HG03432 (cell line): ENCODE measurements around the gene C19orf73.
A peak's percentile ranks its signal among the peaks of the same experiment; 100 is the strongest.
"Not testable (repeated sequence)": the region's sequence is repeated elsewhere in the genome, so short reads cannot be mapped to it uniquely, and the experiment has no call there.

ENCODE experiments used
- ATAC-seq: cut with Tn5 transposase; IDR thresholded peaks from one replicate; pipeline ENCODE4 v1.9.1; 2021; ENCODE audit warnings: mild to moderate bottlenecking, moderate library complexity; ENCODE audit not compliant: unreplicated experiment

The C19orf73 gene

GRCh38 chr19:49103331-49104085 lies 15.4 kb downstream of the C19orf73 start:
- no peak for ATAC-seq

- ATAC-seq, result no peak
These were observed 16.6 kb downstream of the C19orf73 start for GRCh38 chr19:49102303-49102702.

- no peak for ATAC-seq
These were observed 17.8 kb downstream of the C19orf73 start for GRCh38 chr19:49101160-49101559.

- no peak for ATAC-seq
These were observed 20.1 kb downstream of the C19orf73 start for GRCh38 chr19:49098795-49099194.

GRCh38 chr19:49097453-49098288 lies 21.3 kb downstream of the C19orf73 start:
- no peak for ATAC-seq

- no peak for ATAC-seq
These were observed 24.1 kb downstream of the C19orf73 start for GRCh38 chr19:49094505-49095482.

GRCh38 chr19:49092686-49093085 lies 26.3 kb downstream of the C19orf73 start:
- no peak for ATAC-seq

- no peak for ATAC-seq
These were observed 27.4 kb downstream of the C19orf73 start for GRCh38 chr19:49091391-49092038.

- no peak for ATAC-seq
These were observed 32.6 kb downstream of the C19orf73 start for GRCh38 chr19:49086296-49086695.

GRCh38 chr19:49085868-49086232 lies 33.1 kb downstream of the C19orf73 start:
- ATAC-seq, result no peak

GRCh38 chr19:49085020-49085867 lies 33.7 kb downstream of the C19orf73 start, which contains the start of gene SNRNP70:
SNRNP70 (plus strand) TSS chr19:49085451; CDS start chr19:49086415, 964 bp downstream.
- peak; percentile 85 for ATAC-seq

- no peak for ATAC-seq
These were observed 34.5 kb downstream of the C19orf73 start for GRCh38 chr19:49084206-49085019.

- ATAC-seq, result no peak
These were observed 37.7 kb downstream of the C19orf73 start for GRCh38 chr19:49081273-49081672.

- ATAC-seq, result no peak
These were observed 38.6 kb downstream of the C19orf73 start for GRCh38 chr19:49080392-49080791.

GRCh38 chr19:49074869-49075268 lies 44.1 kb downstream of the C19orf73 start:
- not testable (repeated sequence) for ATAC-seq

GRCh38 chr19:49073514-49074378 lies 45.2 kb downstream of the C19orf73 start:
- no peak for ATAC-seq

GRCh38 chr19:49071860-49072547 lies 46.9 kb downstream of the C19orf73 start:
- ATAC-seq, result no peak
